Skeletal muscle satellite cell (primary cell): ENCODE data around the gene AGBL1.

Experiments used
- H3K27me3 ChIP-seq: 2 replicates; pipeline ENCODE4 v1.7.0; 2013; ENCODE audit warnings: low read length; ENCODE audit not compliant: control insufficient read depth, insufficient read depth
- H3K36me3 ChIP-seq: 2 replicates; pipeline ENCODE4 v1.7.0; 2013; ENCODE audit warnings: mild to moderate bottlenecking, control low read depth, low read length; ENCODE audit not compliant: insufficient read depth
- H3K4me1 ChIP-seq: 2 replicates; pipeline ENCODE4 v1.7.0; 2013; ENCODE audit warnings: low read length; ENCODE audit not compliant: control insufficient read depth, insufficient read depth
- H3K4me2 ChIP-seq: 2 replicates; pipeline ENCODE4 v1.7.0; 2013; ENCODE audit warnings: mild to moderate bottlenecking, low read length
- H3K4me3 ChIP-seq: 2 replicates; pipeline ENCODE4 v1.7.0; 2013; ENCODE audit warnings: low read length
- H3K9ac ChIP-seq: 2 replicates; pipeline ENCODE4 v1.7.0; 2013; ENCODE audit warnings: mild to moderate bottlenecking, low read depth, low read length, moderate library complexity
- H3K9me3 ChIP-seq: replicated peaks from 2 replicates; pipeline ENCODE4 v1.7.0; 2013; ENCODE audit warnings: mild to moderate bottlenecking, control low read depth, low read length

The AGBL1 gene

GRCh38 chr15:86644339-86644738 is 564.7 kb downstream of the AGBL1 start:
- Histone ChIP-seq H3K27me3 (no peaks in the 10 kb centered on the region), H3K9ac (no peak overlapping the region), H3K4me2 (no peak overlapping the region), H3K4me1 (no peaks in the 10 kb centered on the region), H3K36me3 (no peaks in the 10 kb centered on the region), H3K4me3 (no peak overlapping the region), H3K9me3 (no peaks in the 10 kb centered on the region)

GRCh38 chr15:86645925-86646500 is 566.3 kb downstream of the AGBL1 start:
- H3K9me3 ChIP-seq = no peaks in the 10 kb centered on the region
- H3K9ac ChIP-seq = no peak overlapping the region
- no peaks in the 10 kb centered on the region for H3K27me3 ChIP-seq
- no peak overlapping the region for H3K4me3 ChIP-seq
- no peaks in the 10 kb centered on the region for H3K36me3 ChIP-seq
- no peaks in the 10 kb centered on the region for H3K4me1 ChIP-seq
- H3K4me2 ChIP-seq = no peak overlapping the region

GRCh38 chr15:86647810-86648440 is 568.3 kb downstream of the AGBL1 start:
- no peak overlapping the region for H3K9ac ChIP-seq
- H3K4me3 ChIP-seq = no peak overlapping the region
- H3K27me3 ChIP-seq = no peaks in the 10 kb centered on the region
- H3K36me3 ChIP-seq = no peaks in the 10 kb centered on the region
- H3K9me3 ChIP-seq = no peaks in the 10 kb centered on the region
- H3K4me1 ChIP-seq = no peaks in the 10 kb centered on the region
- H3K4me2 ChIP-seq = no peak overlapping the region

- H3K4me2 ChIP-seq = no peak overlapping the region
- no peaks in the 10 kb centered on the region for H3K36me3 ChIP-seq
- no peaks in the 10 kb centered on the region for H3K9me3 ChIP-seq
- no peak overlapping the region for H3K9ac ChIP-seq
- no peaks in the 10 kb centered on the region for H3K4me1 ChIP-seq
- H3K27me3 ChIP-seq = no peaks in the 10 kb centered on the region
- no peak overlapping the region for H3K4me3 ChIP-seq
These were observed 569.6 kb downstream of the AGBL1 start for GRCh38 chr15:86649277-86649676.

- Histone ChIP-seq H3K9ac (no peak overlapping the region), H3K27me3 (no peaks in the 10 kb centered on the region), H3K36me3 (no peaks in the 10 kb centered on the region), H3K4me2 (no peak overlapping the region), H3K4me3 (no peak overlapping the region), H3K9me3 (no peaks in the 10 kb centered on the region), H3K4me1 (no peaks in the 10 kb centered on the region)
These were observed 570.4 kb downstream of the AGBL1 start for GRCh38 chr15:86650094-86650493.

- H3K9me3 ChIP-seq = no peaks in the 10 kb centered on the region
- no peak overlapping the region for H3K4me2 ChIP-seq
- no peaks in the 10 kb centered on the region for H3K4me1 ChIP-seq
- H3K4me3 ChIP-seq = no peak overlapping the region
- H3K36me3 ChIP-seq = no peaks in the 10 kb centered on the region
- no peak overlapping the region for H3K9ac ChIP-seq
- H3K27me3 ChIP-seq = no peaks in the 10 kb centered on the region
These were observed 573.9 kb downstream of the AGBL1 start for GRCh38 chr15:86653344-86654197.

- H3K4me1 ChIP-seq = no peaks in the 10 kb centered on the region
- no peak overlapping the region for H3K4me3 ChIP-seq
- H3K36me3 ChIP-seq = no peaks in the 10 kb centered on the region
- no peak overlapping the region for H3K4me2 ChIP-seq
- no peak overlapping the region for H3K9ac ChIP-seq
- H3K27me3 ChIP-seq = no peaks in the 10 kb centered on the region
- H3K9me3 ChIP-seq = no peaks in the 10 kb centered on the region
These were observed 574.8 kb downstream of the AGBL1 start for GRCh38 chr15:86654501-86654900.

- H3K27me3 ChIP-seq = no peaks in the 10 kb centered on the region
- H3K9ac ChIP-seq = no peak overlapping the region
- no peaks in the 10 kb centered on the region for H3K36me3 ChIP-seq
- no peaks in the 10 kb centered on the region for H3K9me3 ChIP-seq
- H3K4me1 ChIP-seq = no peaks in the 10 kb centered on the region
- H3K4me2 ChIP-seq = no peak overlapping the region
- H3K4me3 ChIP-seq = no peak overlapping the region
These were observed 577.6 kb downstream of the AGBL1 start for GRCh38 chr15:86657305-86657704.

- no peak overlapping the region for H3K4me2 ChIP-seq
- no peaks in the 10 kb centered on the region for H3K36me3 ChIP-seq
- H3K4me3 ChIP-seq = no peak overlapping the region
These were observed 580.2 kb downstream of the AGBL1 start for GRCh38 chr15:86659724-86660411.

GRCh38 chr15:86661580-86661979 is 581.9 kb downstream of the AGBL1 start:
- Histone ChIP-seq H3K4me3 (no peak overlapping the region), H3K9me3 (no peaks in the 10 kb centered on the region), H3K27me3 (no peaks in the 10 kb centered on the region), H3K36me3 (no peaks in the 10 kb centered on the region), H3K9ac (no peak overlapping the region), H3K4me1 (no peaks in the 10 kb centered on the region), H3K4me2 (no peak overlapping the region)

More at GRCh38 chr15:86659724-86660411, 580.2 kb downstream of the AGBL1 start:
- Histone ChIP-seq H3K4me1 (no peaks in the 10 kb centered on the region), H3K27me3 (no peaks in the 10 kb centered on the region), H3K9ac (no peak overlapping the region), H3K9me3 (no peaks in the 10 kb centered on the region)

GRCh38 chr15:86663304-86663703 is 583.6 kb downstream of the AGBL1 start:
- no peak overlapping the region for H3K9ac ChIP-seq
- no peaks in the 10 kb centered on the region for H3K4me1 ChIP-seq
- H3K36me3 ChIP-seq = no peaks in the 10 kb centered on the region
- no peak overlapping the region for H3K4me2 ChIP-seq
- no peak overlapping the region for H3K4me3 ChIP-seq
- no peaks in the 10 kb centered on the region for H3K9me3 ChIP-seq
- H3K27me3 ChIP-seq = no peaks in the 10 kb centered on the region
